ENCODE results near the gene KLHDC7A. TPM values are rescaled to one million over a fixed set of nuclear protein-coding genes. Genes with fewer than 3 reads are reported as not detected.

The KLHDC7A gene
- total and polyA plus RNA-seq, 4 donors: 1.0 to 4.9 (median 1.6) TPM

DNA sequence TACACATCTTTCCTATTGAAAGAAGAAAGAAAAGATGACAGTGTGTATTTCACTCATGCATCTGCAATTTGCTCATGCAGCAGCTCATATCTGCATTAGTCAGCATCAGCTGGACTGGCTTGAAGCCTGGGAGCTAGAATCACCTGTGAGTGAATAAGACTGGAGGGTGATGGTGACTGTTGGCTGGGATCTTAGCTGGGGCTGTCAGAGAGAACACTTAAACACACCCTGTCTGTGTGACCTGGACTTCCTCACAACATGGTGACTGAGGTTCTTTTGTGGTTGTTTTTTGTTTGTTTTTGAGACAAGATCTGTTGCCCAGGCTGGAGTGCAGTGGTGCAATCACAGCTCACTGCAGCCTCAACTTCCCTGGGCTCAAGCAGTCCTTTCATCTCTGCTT, 24.9 kb downstream of the KLHDC7A start:
- Histone ChIP-seq H3K4me1 (ENCODE audit: control insufficient read depth in 5 of 5, insufficient read depth in 5 of 5, low read length in 5 of 5) (no peaks in the 10 kb centered on the region), H3K9ac (ENCODE audit: insufficient read depth in 1 of 2, low read length in 2 of 2) (no peak overlapping the region), H3K36me3 (ENCODE audit: control insufficient read depth in 4 of 4, insufficient read depth in 4 of 4, low read length in 4 of 4) (no peaks in the 10 kb centered on the region), H3K4me3 (no peak overlapping the region), H3K27ac (ENCODE audit: low read depth in 1 of 2, low read length in 1 of 2) (no peak overlapping the region), H3K9me3 (ENCODE audit: control insufficient read depth in 4 of 4, insufficient read depth in 3 of 4, low read length in 3 of 4) (peaks cover 0 to 11% (median under 1%) of the 10 kb centered on the region in 4 donors), H3K27me3 (ENCODE audit: control insufficient read depth in 3 of 3, insufficient read depth in 3 of 3, low read length in 2 of 3) (no peaks in the 10 kb centered on the region)
- TF ChIP-seq, protein P1, sequence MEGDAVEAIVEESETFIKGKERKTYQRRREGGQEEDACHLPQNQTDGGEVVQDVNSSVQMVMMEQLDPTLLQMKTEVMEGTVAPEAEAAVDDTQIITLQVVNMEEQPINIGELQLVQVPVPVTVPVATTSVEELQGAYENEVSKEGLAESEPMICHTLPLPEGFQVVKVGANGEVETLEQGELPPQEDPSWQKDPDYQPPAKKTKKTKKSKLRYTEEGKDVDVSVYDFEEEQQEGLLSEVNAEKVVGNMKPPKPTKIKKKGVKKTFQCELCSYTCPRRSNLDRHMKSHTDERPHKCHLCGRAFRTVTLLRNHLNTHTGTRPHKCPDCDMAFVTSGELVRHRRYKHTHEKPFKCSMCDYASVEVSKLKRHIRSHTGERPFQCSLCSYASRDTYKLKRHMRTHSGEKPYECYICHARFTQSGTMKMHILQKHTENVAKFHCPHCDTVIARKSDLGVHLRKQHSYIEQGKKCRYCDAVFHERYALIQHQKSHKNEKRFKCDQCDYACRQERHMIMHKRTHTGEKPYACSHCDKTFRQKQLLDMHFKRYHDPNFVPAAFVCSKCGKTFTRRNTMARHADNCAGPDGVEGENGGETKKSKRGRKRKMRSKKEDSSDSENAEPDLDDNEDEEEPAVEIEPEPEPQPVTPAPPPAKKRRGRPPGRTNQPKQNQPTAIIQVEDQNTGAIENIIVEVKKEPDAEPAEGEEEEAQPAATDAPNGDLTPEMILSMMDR (IDR thresholded peaks at IDR 0.05; ENCODE audit: control extremely low read depth, extremely low read depth): no peak
- no peak for DNase-seq
- ATAC-seq (ENCODE audit: insufficient read depth, low FRiP score): no peak

DNA sequence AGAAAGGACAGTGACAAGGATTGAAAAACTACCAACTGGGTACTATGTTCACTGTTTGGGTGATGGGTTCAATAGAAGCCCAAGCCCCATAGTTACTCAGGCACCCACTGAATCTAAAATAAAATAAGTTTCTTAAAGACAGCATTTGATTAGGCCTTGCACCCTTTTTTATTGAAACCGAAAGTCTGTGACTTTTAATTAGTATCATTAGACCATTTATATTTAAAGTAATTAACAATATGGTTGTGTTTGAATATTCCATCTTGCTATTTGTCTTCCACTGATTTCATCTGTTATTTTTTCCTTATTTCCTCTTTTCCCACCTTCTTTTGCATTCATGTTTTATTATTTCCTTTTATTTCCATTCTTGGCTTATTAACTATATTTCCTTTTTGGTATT, 27.4 kb downstream of the KLHDC7A start:
- no peak overlapping the region for H3K9ac ChIP-seq (ENCODE audit: insufficient read depth in 1 of 2, low read length in 2 of 2)
- ATAC-seq (ENCODE audit: insufficient read depth, low FRiP score): no peak

DNA sequence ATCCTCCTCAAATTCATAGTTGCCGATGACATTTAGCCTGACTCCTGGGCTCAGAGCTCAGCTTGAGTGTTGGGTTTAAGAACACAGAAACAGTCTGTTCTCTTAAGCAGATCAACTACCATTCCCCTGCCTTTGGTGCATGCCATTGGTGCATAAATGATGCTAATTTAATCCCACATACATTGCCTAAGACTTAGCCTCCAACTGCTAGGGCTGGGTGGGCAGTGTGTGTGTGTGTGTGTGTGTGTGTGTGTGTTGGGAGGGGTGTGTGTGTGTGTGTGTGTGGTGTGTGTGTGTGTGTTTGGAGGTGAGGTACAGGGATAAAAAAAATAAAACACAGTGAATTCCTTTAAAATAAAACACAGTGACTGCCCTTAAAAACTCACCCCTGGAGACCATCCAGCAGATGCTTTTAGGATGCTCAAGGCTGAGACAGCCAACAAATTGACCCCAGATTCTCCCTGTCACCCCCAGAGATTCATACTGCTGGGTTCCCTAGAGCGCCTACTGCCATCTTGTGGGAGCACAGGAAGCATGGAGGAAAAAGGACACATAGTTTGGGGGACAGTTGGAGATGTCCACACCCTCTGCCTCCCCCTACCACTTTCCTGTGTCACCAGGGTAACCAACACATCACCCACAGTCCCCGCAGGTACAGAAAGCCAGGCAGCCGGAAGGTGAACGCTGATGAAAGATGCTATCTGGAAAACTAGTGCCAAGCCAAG, 30.6 kb downstream of the KLHDC7A start:
- H3K27me3 ChIP-seq (ENCODE audit: control insufficient read depth in 3 of 3, insufficient read depth in 3 of 3, low read length in 2 of 3): no peaks in the 10 kb centered on the region
- TF ChIP-seq, protein P1 (IDR thresholded peaks at IDR 0.05; ENCODE audit: control extremely low read depth, extremely low read depth): no peak
- no peak overlapping the region for H3K27ac ChIP-seq (ENCODE audit: low read depth in 1 of 2, low read length in 1 of 2)
- WGBS, 2 donors: 83 to 85% methylated on average over 5 of the region's 5 CpGs
- ATAC-seq (ENCODE audit: insufficient read depth, low FRiP score): no peak
- no peak for DNase-seq
- H3K9ac ChIP-seq (ENCODE audit: insufficient read depth in 1 of 2, low read length in 2 of 2): no peak overlapping the region
- no peaks in the 10 kb centered on the region for H3K36me3 ChIP-seq (ENCODE audit: control insufficient read depth in 4 of 4, insufficient read depth in 4 of 4, low read length in 4 of 4)
- H3K4me3 ChIP-seq: no peak overlapping the region
- peaks cover 0 to 11% (median 4%) of the 10 kb centered on the region in 4 donors for H3K9me3 ChIP-seq (ENCODE audit: control insufficient read depth in 4 of 4, insufficient read depth in 3 of 4, low read length in 3 of 4)
- no peaks in the 10 kb centered on the region for H3K4me1 ChIP-seq (ENCODE audit: control insufficient read depth in 5 of 5, insufficient read depth in 5 of 5, low read length in 5 of 5)

More for the DNA sequence above, 27.4 kb downstream of the KLHDC7A start:
- Histone ChIP-seq H3K4me3 (no peak overlapping the region), H3K36me3 (ENCODE audit: control insufficient read depth in 4 of 4, insufficient read depth in 4 of 4, low read length in 4 of 4) (no peaks in the 10 kb centered on the region), H3K9me3 (ENCODE audit: control insufficient read depth in 4 of 4, insufficient read depth in 3 of 4, low read length in 3 of 4) (peaks cover 0 to 11% (median under 1%) of the 10 kb centered on the region in 4 donors), H3K4me1 (ENCODE audit: control insufficient read depth in 5 of 5, insufficient read depth in 5 of 5, low read length in 5 of 5) (no peaks in the 10 kb centered on the region), H3K27me3 (ENCODE audit: control insufficient read depth in 3 of 3, insufficient read depth in 3 of 3, low read length in 2 of 3) (no peaks in the 10 kb centered on the region), H3K27ac (ENCODE audit: low read depth in 1 of 2, low read length in 1 of 2) (no peak overlapping the region)
- no peak for DNase-seq
- WGBS, 2 donors: 91 to 100% methylated on average over 1 of the region's 1 CpG
- TF ChIP-seq, protein P1 (IDR thresholded peaks at IDR 0.05; ENCODE audit: control extremely low read depth, extremely low read depth): no peak

DNA sequence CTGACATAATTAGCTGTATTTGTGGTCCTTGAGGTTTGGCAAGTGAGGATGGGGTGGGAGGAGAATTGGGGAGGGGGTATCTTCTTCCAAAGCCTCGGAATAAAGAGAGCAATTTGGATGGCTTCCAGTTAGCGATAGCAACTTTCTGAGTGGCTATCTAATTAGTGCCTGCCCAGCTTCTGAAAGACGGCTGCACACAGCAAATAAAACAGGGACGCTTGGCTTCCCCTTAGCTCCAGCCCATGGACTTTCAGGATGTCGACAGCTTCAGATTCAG, 31.1 kb downstream of the KLHDC7A start:
- no peak for ATAC-seq (ENCODE audit: insufficient read depth, low FRiP score)
- Histone ChIP-seq H3K9me3 (ENCODE audit: control insufficient read depth in 4 of 4, insufficient read depth in 3 of 4, low read length in 3 of 4) (peaks cover 0 to 8% (median 3%) of the 10 kb centered on the region in 4 donors), H3K9ac (ENCODE audit: insufficient read depth in 1 of 2, low read length in 2 of 2) (no peak overlapping the region), H3K36me3 (ENCODE audit: control insufficient read depth in 4 of 4, insufficient read depth in 4 of 4, low read length in 4 of 4) (no peaks in the 10 kb centered on the region), H3K27me3 (ENCODE audit: control insufficient read depth in 3 of 3, insufficient read depth in 3 of 3, low read length in 2 of 3) (no peaks in the 10 kb centered on the region), H3K4me1 (ENCODE audit: control insufficient read depth in 5 of 5, insufficient read depth in 5 of 5, low read length in 5 of 5) (no peaks in the 10 kb centered on the region), H3K27ac (ENCODE audit: low read depth in 1 of 2, low read length in 1 of 2) (no peak overlapping the region), H3K4me3 (no peak overlapping the region)
- DNase-seq: no peak
- WGBS, 2 donors: 65 to 78% methylated on average over 5 of the region's 5 CpGs
- TF ChIP-seq, protein P1 (IDR thresholded peaks at IDR 0.05; ENCODE audit: control extremely low read depth, extremely low read depth): no peak

Measured in lung (tissue), 12 donors.